NCI-H2107 treated with DMSO at 0.1 percent for 48 hours (cell line): ENCODE measurements around the gene SLC22A23.
"Not testable (repeated sequence)": the region's sequence is repeated elsewhere in the genome, so short reads cannot be mapped to it uniquely, and the experiment has no call there.

ENCODE experiments used
- DNase-seq: peaks from one replicate; lab custom pipeline; 2025; ENCODE audit not compliant: unreplicated experiment; lab: John Stamatoyannopoulos, UW

The SLC22A23 gene

DNA sequence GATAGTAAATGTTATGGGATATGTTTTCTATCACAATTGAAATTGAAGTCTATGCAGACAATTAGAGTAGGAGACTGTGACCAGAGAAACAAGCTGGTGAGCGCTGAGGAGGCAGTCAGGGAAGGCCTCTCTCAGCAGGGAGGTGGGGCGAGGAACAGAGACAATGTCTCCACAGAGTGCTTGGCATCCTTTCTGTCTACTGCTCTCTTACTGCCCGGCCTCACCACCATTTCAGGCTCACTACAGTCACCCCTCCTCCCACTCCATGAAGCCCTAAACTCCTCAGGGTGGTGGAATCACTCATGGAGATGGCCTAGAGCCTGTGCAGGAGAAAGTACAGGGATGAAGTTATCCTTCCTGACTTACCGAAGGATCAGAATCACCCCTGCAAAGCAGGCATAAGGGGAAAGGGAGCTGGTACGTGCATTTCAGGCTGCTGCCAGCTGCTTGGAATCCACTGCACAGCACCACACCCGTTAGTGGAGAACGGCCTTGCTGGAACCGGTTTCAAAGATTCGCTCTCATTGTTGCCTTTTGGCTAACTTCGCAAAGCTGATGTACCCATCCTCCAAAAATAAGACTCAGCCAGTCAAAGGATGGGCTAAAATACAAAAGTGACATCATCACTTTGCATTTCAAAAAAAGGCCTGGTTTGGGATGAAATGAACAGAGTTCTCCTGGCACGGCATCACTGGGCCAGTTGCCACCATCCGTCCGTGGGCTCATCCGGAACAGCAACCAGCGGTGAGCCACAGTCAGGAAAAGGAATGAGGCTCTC lies 67.3 kb downstream of the SLC22A23 start:
- DNase-seq, result no peak

GRCh38 chr6:3388786-3389185 lies 68.1 kb downstream of the SLC22A23 start:
- no peak for DNase-seq

- DNase-seq, result no peak
Observed at GRCh38 chr6:3386374-3386857, 70.4 kb downstream of the SLC22A23 start.

DNA sequence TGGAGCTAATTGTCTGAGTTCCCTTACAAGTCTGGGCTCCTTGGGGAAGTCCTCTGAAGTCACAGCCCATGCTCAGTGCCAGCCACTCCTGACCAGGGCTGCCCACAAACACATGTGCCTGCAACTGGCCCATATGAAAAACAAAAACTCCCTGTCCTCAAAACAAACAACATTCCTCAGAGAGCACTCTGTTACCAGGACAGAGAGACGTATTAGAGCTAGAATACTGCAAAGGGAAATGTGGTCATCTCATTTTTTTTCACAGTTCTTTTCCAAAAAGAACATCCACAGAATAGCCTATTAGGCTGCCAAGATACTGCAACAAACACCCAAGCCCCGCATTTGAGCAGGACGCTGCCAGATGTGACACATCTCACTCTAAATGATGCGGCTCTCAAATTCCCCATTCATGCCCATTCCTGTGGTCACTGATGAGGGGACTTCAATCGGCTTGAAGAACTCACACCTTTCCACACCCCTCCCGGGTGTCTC lies 71.1 kb downstream of the SLC22A23 start:
- DNase-seq, result no peak

DNA sequence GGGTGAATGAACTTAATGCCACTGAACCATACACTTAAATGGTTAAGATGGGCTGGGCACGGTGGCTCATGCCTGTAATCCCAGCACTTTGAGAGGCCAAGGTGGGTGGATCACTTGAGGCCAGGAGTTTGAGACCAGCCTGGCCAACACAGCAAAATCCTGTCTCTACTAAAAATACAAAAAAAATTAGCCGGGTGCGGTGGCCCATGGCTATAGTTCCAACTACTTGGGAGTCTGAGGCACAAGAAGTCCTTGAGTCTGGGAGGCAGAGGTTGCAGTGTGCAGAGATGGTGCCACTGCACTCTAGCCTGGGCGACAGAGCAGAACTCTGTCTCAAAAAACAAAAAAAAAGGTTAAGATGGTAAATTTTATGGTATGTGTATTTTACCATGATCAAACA lies 71.7 kb downstream of the SLC22A23 start:
- not testable (repeated sequence) for DNase-seq

GRCh38 chr6:3384241-3385143 lies 72.4 kb downstream of the SLC22A23 start:
- DNase-seq, result no peak

GRCh38 chr6:3383525-3383924 lies 73.3 kb downstream of the SLC22A23 start:
- no peak for DNase-seq

- no peak for DNase-seq
Observed at GRCh38 chr6:3382326-3383279, 74.2 kb downstream of the SLC22A23 start.

- no peak for DNase-seq
Observed at GRCh38 chr6:3381233-3381921, 75.5 kb downstream of the SLC22A23 start.

GRCh38 chr6:3380344-3381232 lies 76.3 kb downstream of the SLC22A23 start:
- DNase-seq, result peak; percentile 6

DNA sequence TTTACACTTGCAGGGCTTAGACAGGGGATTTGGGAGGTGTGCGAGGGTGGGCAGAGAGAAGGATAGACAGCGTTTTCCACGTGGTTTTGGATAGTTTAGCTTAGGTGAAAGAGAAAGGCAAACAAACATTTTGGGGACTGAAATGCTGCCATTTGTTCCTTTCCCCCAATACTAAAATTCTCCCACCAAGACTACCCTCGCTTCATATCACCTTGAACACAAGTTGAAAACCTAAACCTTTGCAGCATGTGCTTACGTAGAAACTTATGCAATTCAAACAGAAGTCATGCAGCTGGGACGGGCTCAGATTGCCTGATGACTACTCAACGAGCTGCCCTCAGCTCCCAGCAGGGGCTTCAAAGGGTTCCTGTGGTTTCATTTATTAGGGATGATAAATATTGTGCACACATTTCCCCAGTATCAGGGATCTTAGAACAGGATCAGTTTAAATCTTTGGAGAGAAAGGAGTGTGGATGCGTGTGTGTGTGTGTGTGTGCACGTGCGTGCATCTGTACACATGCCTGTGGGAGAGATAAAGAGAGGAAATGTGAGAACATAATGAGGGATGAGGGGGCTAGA lies 77.3 kb downstream of the SLC22A23 start:
- DNase-seq, result peak; percentile 60

- not testable (repeated sequence) for DNase-seq
Observed at GRCh38 chr6:3378808-3379207, 78.0 kb downstream of the SLC22A23 start.

GRCh38 chr6:3378398-3378782 lies 78.5 kb downstream of the SLC22A23 start:
- not testable (repeated sequence) for DNase-seq

DNA sequence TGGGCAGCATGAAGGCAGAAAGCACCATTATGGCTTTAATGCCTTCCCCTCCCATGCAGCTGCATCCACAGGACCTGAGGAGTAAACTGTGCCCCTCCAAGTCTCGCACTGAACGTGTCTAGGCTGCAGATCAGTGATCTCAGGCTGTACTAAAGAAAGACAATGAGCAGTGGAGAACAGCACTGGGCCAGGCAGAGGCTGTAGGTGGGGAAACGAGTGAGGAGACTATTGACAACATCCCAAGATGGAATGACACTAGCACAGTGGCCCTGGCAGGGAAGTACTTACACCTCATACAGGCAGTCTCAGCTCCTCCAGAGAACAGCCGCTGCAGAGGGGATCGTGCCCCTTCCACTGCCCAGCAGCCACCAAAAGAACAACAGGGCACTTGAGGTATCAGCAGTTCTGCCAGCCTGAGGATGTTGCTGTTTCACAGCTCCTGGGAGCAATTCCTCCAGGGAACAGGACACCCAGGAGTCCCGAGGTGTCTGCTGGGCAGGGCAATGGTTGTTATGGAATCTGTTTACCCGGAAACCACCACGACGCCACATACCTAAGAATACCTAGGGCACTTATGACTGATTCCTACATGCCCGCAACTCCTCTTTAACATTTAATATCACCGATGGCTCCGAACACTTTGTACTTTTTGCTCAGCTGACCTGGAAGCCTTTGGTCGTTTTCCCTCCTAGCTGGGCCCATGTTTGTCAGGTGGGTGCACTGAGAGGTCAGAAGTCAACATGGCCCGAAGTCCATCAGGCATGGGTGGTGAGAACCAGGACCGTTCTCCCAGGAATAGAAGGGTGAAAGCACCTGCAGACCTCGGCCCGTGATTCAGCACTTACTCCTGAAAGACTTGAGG lies 79.1 kb downstream of the SLC22A23 start:
- DNase-seq, result no peak

DNA sequence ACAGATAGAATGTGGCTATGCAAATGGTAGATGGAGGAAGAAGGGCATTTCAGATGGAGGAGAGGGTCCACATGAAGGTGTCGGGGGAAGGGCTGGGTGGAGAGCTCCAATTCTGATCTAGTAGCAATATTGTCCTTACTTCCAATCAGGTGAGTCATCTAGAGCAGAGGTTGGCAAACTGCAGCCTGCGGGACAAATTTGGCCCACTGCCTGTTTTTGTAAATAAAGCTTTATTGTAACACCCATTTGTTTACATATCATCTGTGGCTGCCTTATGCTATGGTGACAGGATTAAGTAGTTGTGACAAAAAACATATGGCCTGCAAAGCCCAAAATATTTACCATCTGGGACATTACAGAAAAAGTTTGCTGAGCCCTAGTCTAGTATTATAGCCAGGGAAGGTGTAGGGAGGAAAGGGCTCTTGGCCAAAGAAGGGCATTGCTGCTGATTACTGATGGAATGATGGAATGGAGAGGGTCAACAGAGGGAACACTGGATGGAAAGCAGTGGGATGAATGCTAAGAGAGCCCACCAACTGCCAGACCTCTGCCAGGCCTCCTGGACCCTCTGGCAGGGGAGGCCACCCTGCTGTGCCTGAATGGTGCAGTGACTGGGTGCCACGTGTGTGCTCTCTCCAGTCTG lies 79.8 kb downstream of the SLC22A23 start:
- DNase-seq, result no peak

- DNase-seq, result no peak
Observed at GRCh38 chr6:3376064-3376463, 80.8 kb downstream of the SLC22A23 start.

DNA sequence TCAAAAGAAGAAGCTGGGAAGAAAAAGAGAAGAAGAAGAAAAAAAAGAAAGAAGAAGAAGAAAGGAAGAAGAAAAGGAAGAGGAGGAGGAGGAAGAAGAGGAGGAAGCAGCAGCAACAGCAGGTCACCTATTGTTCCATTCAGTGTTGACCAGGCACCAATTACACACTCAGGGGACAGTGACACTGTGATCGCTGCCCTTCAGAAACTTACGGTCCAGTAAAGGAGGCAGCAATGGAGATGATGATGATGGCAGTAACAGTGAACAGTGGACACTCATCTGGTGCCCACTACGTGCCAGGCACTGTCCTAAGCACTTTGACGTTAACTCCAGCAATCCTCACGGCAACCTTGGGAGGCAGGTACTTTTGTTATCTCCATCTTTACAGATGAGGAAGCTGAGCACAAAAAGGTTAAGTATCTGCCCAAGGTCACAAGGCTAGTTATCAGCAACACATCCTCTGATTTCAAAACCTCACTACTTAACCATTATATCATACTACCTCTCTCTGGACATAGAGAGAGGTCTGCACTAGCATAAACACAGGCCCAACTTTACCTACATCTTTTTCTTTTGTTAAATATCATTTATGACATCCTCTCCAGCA lies 83.2 kb downstream of the SLC22A23 start:
- DNase-seq, result no peak
